ENCODE measurements around the gene THSD8. TPM values are rescaled to one million over a fixed set of nuclear protein-coding genes. Genes with fewer than 3 reads are reported as not detected.
A peak's percentile ranks its signal among the peaks of the same experiment; 100 is the strongest.

THSD8 gene
- total and polyA plus RNA-seq, 11 donors: 0.35 to 6.8 (median 2.2) TPM; not detected in 2

DNA sequence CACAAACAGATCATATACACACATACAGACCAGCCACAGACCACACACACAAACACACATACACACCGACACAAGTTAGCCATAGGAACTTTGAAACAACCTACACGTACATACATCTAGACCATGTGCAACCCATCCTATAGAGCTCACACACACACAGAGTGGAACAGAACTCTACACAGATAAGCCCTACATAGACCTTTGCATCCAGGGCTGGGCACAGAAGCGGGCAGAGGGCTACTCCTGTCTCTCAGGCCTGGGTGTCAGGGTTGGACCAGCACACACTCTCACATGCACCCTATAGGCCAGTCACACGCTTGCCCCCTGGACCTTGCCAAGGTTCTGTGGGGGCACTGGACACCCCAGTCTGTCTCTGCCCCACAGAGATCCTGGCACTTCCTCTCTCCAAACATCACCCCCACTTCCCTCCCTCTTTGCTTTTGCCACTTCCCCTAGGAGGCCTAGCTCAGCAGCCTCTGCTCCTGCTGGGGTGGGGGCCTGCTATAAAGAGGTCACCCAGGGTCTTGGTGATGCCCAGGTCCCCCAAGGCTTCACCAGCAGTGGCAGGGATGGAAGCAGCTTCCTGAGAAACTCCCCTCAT, 16.3 kb upstream of the THSD8 start:
- 76 to 83% (median 77%) methylated on average over 4 of the region's 4 CpGs for WGBS, 4 donors
- peaks cover 7 to 84% (median 68%) of the 10 kb centered on the region in 12 donors for H3K4me1 ChIP-seq
- peak overlapping the region in 3 of 12 donors; percentile 12 to 58 (median 18) for H3K4me3 ChIP-seq
- ATAC-seq: no peak
- H3K9me3 ChIP-seq: no peaks in the 10 kb centered on the region
- peak in 1 of 5 donors; percentile 55 for DNase-seq
- TF ChIP-seq, protein P1, sequence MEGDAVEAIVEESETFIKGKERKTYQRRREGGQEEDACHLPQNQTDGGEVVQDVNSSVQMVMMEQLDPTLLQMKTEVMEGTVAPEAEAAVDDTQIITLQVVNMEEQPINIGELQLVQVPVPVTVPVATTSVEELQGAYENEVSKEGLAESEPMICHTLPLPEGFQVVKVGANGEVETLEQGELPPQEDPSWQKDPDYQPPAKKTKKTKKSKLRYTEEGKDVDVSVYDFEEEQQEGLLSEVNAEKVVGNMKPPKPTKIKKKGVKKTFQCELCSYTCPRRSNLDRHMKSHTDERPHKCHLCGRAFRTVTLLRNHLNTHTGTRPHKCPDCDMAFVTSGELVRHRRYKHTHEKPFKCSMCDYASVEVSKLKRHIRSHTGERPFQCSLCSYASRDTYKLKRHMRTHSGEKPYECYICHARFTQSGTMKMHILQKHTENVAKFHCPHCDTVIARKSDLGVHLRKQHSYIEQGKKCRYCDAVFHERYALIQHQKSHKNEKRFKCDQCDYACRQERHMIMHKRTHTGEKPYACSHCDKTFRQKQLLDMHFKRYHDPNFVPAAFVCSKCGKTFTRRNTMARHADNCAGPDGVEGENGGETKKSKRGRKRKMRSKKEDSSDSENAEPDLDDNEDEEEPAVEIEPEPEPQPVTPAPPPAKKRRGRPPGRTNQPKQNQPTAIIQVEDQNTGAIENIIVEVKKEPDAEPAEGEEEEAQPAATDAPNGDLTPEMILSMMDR (IDR thresholded peaks at IDR 0.05): no peak
- no peak for TF ChIP-seq POLR2A (IDR thresholded peaks at IDR 0.05)
- intact Hi-C loops (cut with DNase I): loop anchor here in 1 of 10 donors (10.0 kb wide), 1 partner anchor 369 kb away; the partner anchor contains the start of genes IER2 and STX10
- H3K27ac ChIP-seq: peak overlapping the region; percentile 74 to 100 (median 99)
- H3K36me3 ChIP-seq: no peaks in the 10 kb centered on the region
- H3K27me3 ChIP-seq: no peaks in the 10 kb centered on the region

DNA sequence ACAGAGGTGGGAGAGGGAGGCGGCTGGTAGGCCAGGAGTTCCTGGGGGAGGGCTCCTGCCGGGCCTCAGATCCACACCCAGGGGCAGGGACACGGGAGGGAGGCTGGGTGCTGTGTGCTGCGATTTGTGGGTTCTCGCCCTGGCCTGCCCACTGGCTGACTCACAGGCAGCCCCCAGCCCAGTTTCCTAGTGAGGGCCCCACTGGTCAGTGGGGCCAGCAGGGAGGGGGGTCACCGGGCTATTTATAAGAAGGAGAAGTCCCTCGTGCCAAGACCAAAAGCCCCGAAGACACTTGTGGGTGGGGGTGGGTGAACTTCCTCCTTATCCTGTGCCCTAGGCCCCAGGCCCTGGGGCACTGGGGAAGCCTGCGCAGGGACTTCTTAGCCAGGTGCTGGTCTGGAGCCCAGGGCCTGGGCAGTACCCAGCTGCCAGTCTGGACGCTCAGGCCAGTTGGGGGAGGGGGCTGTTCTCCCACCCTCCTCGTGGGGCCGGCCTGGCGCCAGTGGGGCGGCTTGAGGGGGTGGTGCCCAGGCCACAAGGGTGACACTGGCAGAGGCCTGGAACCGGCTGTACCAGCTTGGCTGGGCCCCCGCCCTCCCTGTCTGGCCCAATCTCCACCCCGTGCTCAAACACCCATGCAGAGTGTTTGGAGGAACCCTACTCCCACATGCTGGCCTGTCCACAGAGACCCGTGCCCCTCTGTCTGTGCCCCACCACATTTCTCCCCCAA, 15.6 kb upstream of the THSD8 start:
- H3K27ac ChIP-seq: peak overlapping the region; percentile 74 to 100 (median 99)
- H3K27me3 ChIP-seq: no peaks in the 10 kb centered on the region
- TF ChIP-seq POLR2A (IDR thresholded peaks at IDR 0.05): peak in 1 of 2 donors; percentile 30
- TF ChIP-seq, protein P1 (IDR thresholded peaks at IDR 0.05): no peak
- no peaks in the 10 kb centered on the region for H3K9me3 ChIP-seq
- peaks cover 7 to 89% (median 73%) of the 10 kb centered on the region in 12 donors for H3K4me1 ChIP-seq
- peak; percentile 70 to 87 (median 75) for DNase-seq
- peak overlapping the region in 2 of 12 donors; percentile 12 to 58 for H3K4me3 ChIP-seq
- intact Hi-C loops (cut with DNase I): loop anchor here in 1 of 10 donors (10.0 kb wide), 1 partner anchor 368 kb away; the partner anchor contains the start of genes IER2 and STX10
- WGBS, 4 donors: 60 to 61% (median 61%) methylated on average over 16 to 18 of the region's 18 CpGs
- peak in 2 of 4 donors; percentile 0 to 2 for ATAC-seq
- no peaks in the 10 kb centered on the region for H3K36me3 ChIP-seq

DNA sequence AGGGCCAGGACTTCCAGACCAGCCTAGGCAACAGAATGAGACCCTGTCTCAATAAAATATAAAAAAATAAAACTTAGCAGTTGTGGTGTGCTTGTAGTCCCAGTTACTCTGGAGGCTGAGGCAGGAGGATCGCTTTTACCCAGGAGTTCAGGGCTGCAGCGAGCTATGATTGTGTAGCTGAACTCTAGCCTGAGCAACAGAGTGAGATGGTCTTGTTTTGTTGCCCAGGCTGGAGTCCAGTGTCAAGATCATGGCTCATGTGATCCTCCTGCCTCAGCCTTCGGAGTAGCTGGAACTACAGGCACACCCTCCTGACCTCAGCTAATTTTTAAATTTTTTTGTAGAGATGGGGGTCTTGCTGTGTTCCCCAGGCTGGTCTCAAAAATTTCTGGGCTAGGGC, 14.9 kb upstream of the THSD8 start:
- intact Hi-C loops (cut with DNase I): loop anchor here in 1 of 10 donors (10.0 kb wide), 1 partner anchor 368 kb away; the partner anchor contains the start of genes IER2 and STX10

More for the DNA sequence above, 14.9 kb upstream of the THSD8 start:
- H3K4me1 ChIP-seq: peaks cover 7 to 83% (median 71%) of the 10 kb centered on the region in 12 donors
- H3K9me3 ChIP-seq: no peaks in the 10 kb centered on the region
- 88 to 96% (median 91%) methylated on average over 3 of the region's 3 CpGs for WGBS, 4 donors
- ATAC-seq (no peak), DNase-seq (peak in 1 of 5 donors; percentile 15)
- no peaks in the 10 kb centered on the region for H3K27me3 ChIP-seq
- TF ChIP-seq, protein P1 (IDR thresholded peaks at IDR 0.05): no peak
- no peak for TF ChIP-seq POLR2A (IDR thresholded peaks at IDR 0.05)
- no peak overlapping the region for H3K4me3 ChIP-seq
- H3K36me3 ChIP-seq: no peaks in the 10 kb centered on the region
- H3K27ac ChIP-seq: peak overlapping the region; percentile 74 to 100 (median 99)
